HepG2 (cell line): ENCODE data around the gene CNOT2. TPM values are rescaled to one million over a fixed set of nuclear protein-coding genes. Genes with fewer than 3 reads are reported as not detected.

Source experiments
- ATAC-seq: fragments of 200-7000 bp; cut with Tn5 transposase; 3 replicates; pipeline ENCODE4 v1.9.1; 2020; ENCODE audit warnings: mild to moderate bottlenecking, moderate library complexity
- BruUV-seq: library from RNA; stranded (reverse); fragments of 400-500 nt; replicated peaks from 2 replicates; lab custom pipeline; 2021; lab: Mats Ljungman, UMichigan
- CTCF ChIA-PET: fragments of 300-600 bp; formaldehyde crosslinking; extraction: SDS; loops from one replicate; lab custom pipeline; 2021; ENCODE audit warnings: low total read pairs, inconsistent platforms, low intra/inter-chr PET ratio; lab: Yijun Ruan, JAX
- POLR2A ChIA-PET: fragments of 350-600 bp; sonication (Branson Sonifier 250); formaldehyde crosslinking; loops from one replicate; lab custom pipeline; 2020; ENCODE audit warnings: antibody characterized with exemption, inconsistent platforms; lab: Yijun Ruan, JAX
- DNase-seq: peaks from one replicate; pipeline ENCODE4 v3.0.0-alpha.2; 2015; ENCODE audit warnings: low spot score
- FAIRE-seq: peaks from 3 replicates; lab custom pipeline; 2011; peaks lifted over from hg19 to GRCh38; lab: Jason Lieb, UNC
- H2AFZ ChIP-seq: one replicate; pipeline ENCODE4 v1.6.1; 2011; ENCODE audit warnings: low read length, inconsistent platforms
- H3K27ac ChIP-seq: fragments of 300-600 bp; 3 replicates; pipeline ENCODE4 v1.8.0; 2011; ENCODE audit warnings: mixed run types, mild to moderate bottlenecking, mixed read lengths, low read length, inconsistent platforms; ENCODE audit not compliant: insufficient read depth; ENCODE audit errors: extremely low read length
- H3K27me3 ChIP-seq, 2 experiments: fragments of 200-600 bp in 1 of 2; 2 replicates in 1 of 2; 3 replicates in 1 of 2; pipeline versions ENCODE4 v1.6.0 to v1.8.0; 2011; ENCODE audit warnings: low read length in 2 of 2, mild to moderate bottlenecking in 2 of 2, moderate library complexity in 2 of 2, inconsistent platforms in 1 of 2; ENCODE audit not compliant: insufficient read depth in 2 of 2, control insufficient read depth in 1 of 2
- H3K36me3 ChIP-seq, 2 experiments: fragments of 200-600 bp in 1 of 2; replicated peaks in 1 of 2; 2 replicates in 1 of 2; 3 replicates in 1 of 2; pipeline versions ENCODE4 v1.5.1 to v1.8.0; 2011; ENCODE audit warnings: low read length in 2 of 2, inconsistent platforms in 1 of 2; ENCODE audit not compliant: insufficient read depth in 2 of 2, control insufficient read depth in 1 of 2
- H3K4me1 ChIP-seq: 2 replicates; pipeline ENCODE4 v1.5.1; 2012; ENCODE audit warnings: low read length, inconsistent platforms; ENCODE audit not compliant: insufficient read depth
- H3K4me2 ChIP-seq: 2 replicates; pipeline ENCODE4 v1.6.0; 2011; ENCODE audit warnings: low read depth, low read length, inconsistent platforms
- H3K4me3 ChIP-seq, 3 experiments: fragments of 200-600 bp in 1 of 3; sonication (generic), shearing (Covaris generic) in 1 of 3; replicated peaks in 1 of 3; 2 replicates each; pipeline ENCODE4 v1.5.1; 2011 to 2016; ENCODE audit warnings: low read length in 3 of 3, inconsistent platforms in 2 of 3, low read depth in 2 of 3, mild to moderate bottlenecking in 2 of 3, control low read depth in 1 of 3, mixed read lengths in 1 of 3; ENCODE audit not compliant: insufficient read depth in 1 of 3
- H3K79me2 ChIP-seq: one replicate; pipeline ENCODE4 v1.6.1; 2011; ENCODE audit warnings: low read length, inconsistent platforms; ENCODE audit not compliant: insufficient read depth
- H3K9ac ChIP-seq: 2 replicates; pipeline ENCODE4 v1.6.0; 2011; ENCODE audit warnings: mild to moderate bottlenecking, low read depth, low read length, inconsistent platforms; ENCODE audit not compliant: insufficient read depth
- H3K9me3 ChIP-seq: 2 replicates; pipeline ENCODE4 v1.5.1; 2012; ENCODE audit warnings: mild to moderate bottlenecking, low read length
- H4K20me1 ChIP-seq: 2 replicates; pipeline ENCODE4 v1.6.0; 2011; ENCODE audit warnings: inconsistent platforms, mild to moderate bottlenecking, low read length, moderate library complexity; ENCODE audit not compliant: insufficient read depth
- ATF7 ChIP-seq, 2 experiments: fragments of 450-650 bp in 1 of 2; sonication (generic) in 1 of 2; formaldehyde crosslinking in 1 of 2; IDR thresholded peaks; 2 replicates each; pipeline versions ENCODE4 v1.4.0 to v1.6.1; 2016 to 2020; ENCODE audit warnings: antibody characterized with exemption in 1 of 2, mild to moderate bottlenecking in 1 of 2, missing genetic modification reagents in 1 of 2
- CBX2 ChIP-seq, 2 experiments: fragments of 200-600 bp in 1 of 2; sonication (generic); formaldehyde crosslinking in 1 of 2; IDR thresholded peaks; 2 replicates each; pipeline versions ENCODE4 v1.7.0 to v1.8.1; 2018 to 2022; ENCODE audit warnings: low read depth in 2 of 2, low read length in 1 of 2, mild to moderate bottlenecking in 1 of 2, missing genetic modification reagents in 1 of 2
- EEA1 ChIP-seq: sonication (generic); formaldehyde crosslinking; IDR thresholded peaks from 2 replicates; pipeline ENCODE4 v1.5.1; 2020; ENCODE audit warnings: mild to moderate bottlenecking, missing genetic modification reagents, borderline replicate concordance
- FOXJ3 ChIP-seq: sonication (generic); formaldehyde crosslinking; IDR thresholded peaks from 2 replicates; pipeline ENCODE4 v1.4.0; 2020; ENCODE audit warnings: missing genetic modification reagents, mild to moderate bottlenecking, borderline replicate concordance
- HMGA1 ChIP-seq: sonication (generic); formaldehyde crosslinking; conservative IDR thresholded peaks from 2 replicates; pipeline ENCODE4 v1.4.0; 2020; ENCODE audit warnings: missing genetic modification reagents
- IKZF4 ChIP-seq: sonication (generic); formaldehyde crosslinking; IDR thresholded peaks from 2 replicates; pipeline ENCODE4 v1.5.1; 2020; ENCODE audit warnings: borderline replicate concordance, mild to moderate bottlenecking, low read depth, missing genetic modification reagents; ENCODE audit errors: not compliant biosample characterization
- NONO ChIP-seq, 2 experiments: fragments of 450-650 bp in 1 of 2; sonication (generic) in 1 of 2; formaldehyde crosslinking in 1 of 2; IDR thresholded peaks in 1 of 2; conservative IDR thresholded peaks in 1 of 2; 2 replicates each; pipeline versions ENCODE4 v1.6.1 to v1.8.0; 2017 to 2022; ENCODE audit warnings: mild to moderate bottlenecking in 1 of 2, missing genetic modification reagents in 1 of 2, moderate library complexity in 1 of 2
- POLR2AphosphoS2 ChIP-seq: IDR thresholded peaks from 2 replicates; pipeline ENCODE4 v1.6.1; 2011; ENCODE audit warnings: low read depth, low read length, improper control_type of control experiment
- SIX4 ChIP-seq: sonication (generic); formaldehyde crosslinking; IDR thresholded peaks from 2 replicates; pipeline ENCODE4 v1.4.0; 2020; ENCODE audit warnings: missing genetic modification reagents
- TIGD3 ChIP-seq: sonication (generic); formaldehyde crosslinking; IDR thresholded peaks from 2 replicates; pipeline ENCODE4 v1.5.1; 2020; ENCODE audit warnings: mild to moderate bottlenecking, missing genetic modification reagents, borderline replicate concordance
- ZFAT ChIP-seq: sonication (generic); formaldehyde crosslinking; conservative IDR thresholded peaks from 2 replicates; pipeline ENCODE4 v1.8.1; 2023; ENCODE audit warnings: missing genetic modification reagents, inconsistent platforms
- ZFP36L1 ChIP-seq: sonication (generic); formaldehyde crosslinking; IDR thresholded peaks from 2 replicates; pipeline ENCODE4 v1.8.0; 2022; ENCODE audit warnings: mild to moderate bottlenecking, missing genetic modification reagents, moderate library complexity
- ZFP41 ChIP-seq: sonication (generic); formaldehyde crosslinking; IDR thresholded peaks from 2 replicates; pipeline ENCODE4 v1.4.0; 2020; ENCODE audit warnings: mild to moderate bottlenecking, missing genetic modification reagents, borderline replicate concordance
- ZNF121 ChIP-seq: sonication (generic); formaldehyde crosslinking; IDR thresholded peaks from 2 replicates; pipeline ENCODE4 v1.5.0; 2020; ENCODE audit warnings: mild to moderate bottlenecking, missing genetic modification reagents
- ZNF234 ChIP-seq: sonication (generic); formaldehyde crosslinking; conservative IDR thresholded peaks from 2 replicates; pipeline ENCODE4 v1.5.1; 2020; ENCODE audit warnings: mild to moderate bottlenecking, missing genetic modification reagents
- ZNF574 ChIP-seq: sonication (generic); formaldehyde crosslinking; IDR thresholded peaks from 2 replicates; pipeline ENCODE4 v1.4.0; 2020; ENCODE audit warnings: missing genetic modification reagents
- ZNF713 ChIP-seq: sonication (generic); formaldehyde crosslinking; IDR thresholded peaks from 2 replicates; pipeline ENCODE4 v1.4.0; 2020; ENCODE audit warnings: mild to moderate bottlenecking, missing genetic modification reagents
- ZNF850 ChIP-seq: sonication (generic); formaldehyde crosslinking; conservative IDR thresholded peaks from 2 replicates; pipeline ENCODE4 v1.9.0; 2021; ENCODE audit warnings: mild to moderate bottlenecking, missing genetic modification reagents
- in situ Hi-C: cut with HindIII; loops from 2 replicates; pipeline ENCODE4 v1.10.0; 2017; ENCODE audit warnings: low pct_unique_long_range_greater_than_20kb; ENCODE audit not compliant: extremely low pct_ligation_motif_present
- intact Hi-C: fragments of 100-400 bp; cut with micrococcal nuclease; formaldehyde crosslinking; loops from one replicate; pipeline ENCODE4 v1.10.0; 2022; ENCODE audit not compliant: unreplicated experiment
- polyA plus RNA-seq, 8 experiments: library from polyadenylated mRNA; depleted of rRNA in 3 of 8; stranded (reverse) in 7 of 8; unstranded in 1 of 8; fragments of >200 nt; fragmentation: Illumina TruSeq in 4 of 8; extraction: Trizol in 4 of 8; gene quantifications; 2 replicates each; pipeline versions ENCODE4 v1.2.1 to v1.2.3, GENCODE V29; 2011 to 2016; ENCODE audit warnings: low read depth in 4 of 8, missing spikeins in 1 of 8, mixed read lengths in 1 of 8; ENCODE audit not compliant: insufficient read depth in 1 of 8
- total RNA-seq, 5 experiments: library from RNA; depleted of rRNA; stranded (reverse); fragments of >200 nt; fragmentation: Illumina TruSeq; extraction: Trizol; gene quantifications; 2 replicates each; pipeline ENCODE4 v1.2.3, GENCODE V29; 2016; ENCODE audit warnings: low read depth in 1 of 5
- TF ChIP-seq, protein P1 (sequence below): IDR thresholded peaks from 2 replicates; pipeline ENCODE4 v1.6.1; 2016; ENCODE audit warnings: mild to moderate bottlenecking, missing biosample characterization, missing genetic modification reagents

CNOT2 gene
- total and polyA plus RNA-seq, 2 of the 13 experiments (the other 11 are each of a cell fraction or from before 2014, with no cell fraction given), result 54.5 to 76.6 TPM

GRCh38 chr12:70194076-70194475, 49.2 kb upstream of the CNOT2 start:
- DNase-seq, result no peak
- FAIRE-seq, result no peak
- no TSS peak for BruUV-seq
- H3K27me3 ChIP-seq, result no peaks in the 10 kb centered on the region; a peak in 1 of 5 replicates
- H3K4me2 ChIP-seq, result no peak overlapping the region
- intact Hi-C loops, result no loop called here
- ChIA-PET POLR2A (no interaction called here), CTCF (no interaction called here)
- no peaks in the 10 kb centered on the region for H3K4me1 ChIP-seq
- H3K79me2 ChIP-seq, result no peaks in the 10 kb centered on the region
- no peak for ATAC-seq
- no peaks in the 10 kb centered on the region for H3K9me3 ChIP-seq
- H3K27ac ChIP-seq, result no peak overlapping the region
- in situ Hi-C loops, result no loop called here
- H3K4me3 ChIP-seq, result no peak overlapping the region
- no peaks in the 10 kb centered on the region for H3K36me3 ChIP-seq
- TF ChIP-seq ZNF713 (CRISPR knock-in tag) (no peak), TIGD3 (CRISPR knock-in tag) (no peak), HMGA1 (CRISPR knock-in tag) (no peak), FOXJ3 (CRISPR knock-in tag) (no peak), IKZF4 (CRISPR knock-in tag) (no peak), CBX2 (IDR thresholded peaks at IDR 0.05; ENCODE audit: low read depth, low read length) (no peak), CBX2 (CRISPR knock-in tag; IDR thresholded peaks at IDR 0.05; ENCODE audit: low read depth) (no peak), ZNF234 (no peak), ATF7 (IDR thresholded peaks at IDR 0.05) (no peak), ATF7 (CRISPR knock-in tag; IDR thresholded peaks at IDR 0.05) (no peak), NONO (IDR thresholded peaks at IDR 0.05) (no peak), NONO (CRISPR knock-in tag; conservative IDR thresholded peaks at IDR 0.05) (no peak), ZFP41 (no peak), EEA1 (CRISPR knock-in tag) (no peak), ZFP36L1 (no peak), ZNF850 (CRISPR knock-in tag) (no peak), ZNF121 (no peak), ZFAT (no peak), POLR2AphosphoS2 (no peak), ZNF574 (CRISPR knock-in tag) (no peak), SIX4 (CRISPR knock-in tag) (no peak)
- TF ChIP-seq, protein P1, sequence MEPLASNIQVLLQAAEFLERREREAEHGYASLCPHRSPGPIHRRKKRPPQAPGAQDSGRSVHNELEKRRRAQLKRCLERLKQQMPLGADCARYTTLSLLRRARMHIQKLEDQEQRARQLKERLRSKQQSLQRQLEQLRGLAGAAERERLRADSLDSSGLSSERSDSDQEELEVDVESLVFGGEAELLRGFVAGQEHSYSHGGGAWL (CRISPR knock-in tag), result no peak
- no peak overlapping the region for H3K9ac ChIP-seq
- no peaks in the 10 kb centered on the region for H4K20me1 ChIP-seq
- H2AFZ ChIP-seq, result no peak overlapping the region
